Osteoblast (primary cell): ENCODE measurements around the gene ZC3H4. TPM values are rescaled to one million over a fixed set of nuclear protein-coding genes. Genes with fewer than 3 reads are reported as not detected.

Experiments used
- total RNA-seq: library from RNA; depleted of rRNA; stranded (reverse); fragments of >200 nt; gene quantifications from 2 replicates; pipeline ENCODE4 v1.2.3, GENCODE V29; 2012

Gene ZC3H4
- total RNA-seq, 1 donor: 14.1 TPM

Other genes starting within 250 kb of the ZC3H4 start
- 0.72 and 1.2 TPM in 2 replicates for gene NPAS1, start 93.9 kb downstream of the ZC3H4 start, total RNA-seq
- gene TMEM160, start 65.2 kb downstream of the ZC3H4 start, total RNA-seq: 13.4 and 15.3 TPM in 2 replicates
- 99.9 and 105 TPM in 2 replicates for gene SAE1, start 17.1 kb upstream of the ZC3H4 start, total RNA-seq
- 26.8 and 28.2 TPM in 2 replicates for gene BBC3, start 117.4 kb upstream of the ZC3H4 start, total RNA-seq
- gene CCDC9, start 142.7 kb upstream of the ZC3H4 start, total RNA-seq: 7.6 and 8.0 TPM in 2 replicates
- 2.5 and 4.4 TPM in 2 replicates for gene INAFM1, start 161.1 kb upstream of the ZC3H4 start, total RNA-seq
- 0.29 and 0.72 TPM in 2 replicates for gene C5AR1, start 196.1 kb upstream of the ZC3H4 start, total RNA-seq
- 2.5 and 3.5 TPM in 2 replicates for gene C5AR2, start 218.4 kb upstream of the ZC3H4 start, total RNA-seq
- gene DHX34, start 235.5 kb upstream of the ZC3H4 start, total RNA-seq: 10.9 and 12.7 TPM in 2 replicates